SU-DHL-6 (cell line): ENCODE results near the gene STARD8.
"Not testable (repeated sequence)": the region's sequence is repeated elsewhere in the genome, so short reads cannot be mapped to it uniquely, and the experiment has no call there.

ENCODE experiments used
- EZH2phosphoT487 ChIP-seq: fragments of 200-600 bp; sonication (generic), shearing (Covaris generic); conservative IDR thresholded peaks from 2 replicates; pipeline ENCODE4 v1.6.1; 2018; ENCODE audit warnings: mild to moderate bottlenecking, antibody characterized with exemption, low read length, moderate library complexity, mixed read lengths
- TF ChIP-seq, protein P1 (sequence below): fragments of 200-600 bp; sonication (generic); IDR thresholded peaks from one replicate; pipeline ENCODE4 v1.5.1; 2017; ENCODE audit warnings: antibody characterized with exemption, mild to moderate bottlenecking, low read length, moderate library complexity; ENCODE audit not compliant: insufficient read depth, poor library complexity, severe bottlenecking

DNA sequence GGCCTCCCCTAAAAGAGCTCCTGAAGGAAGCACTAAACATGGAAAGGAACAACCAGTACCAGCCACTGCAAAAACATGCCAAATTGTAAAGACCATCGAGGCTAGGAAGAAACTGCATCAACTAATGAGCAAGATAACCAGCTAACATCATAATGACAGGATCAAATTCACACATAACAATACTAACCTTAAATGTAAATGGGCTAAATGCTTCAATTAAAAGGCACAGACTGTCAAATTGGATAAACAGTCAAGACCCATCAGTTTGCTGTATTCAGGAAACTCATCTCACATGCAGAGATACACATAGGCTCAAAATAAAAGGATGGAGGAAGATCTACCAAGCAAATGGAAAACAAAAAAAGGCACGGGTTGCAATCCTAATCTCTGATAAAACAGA is 43.2 kb upstream of the STARD8 start:
- not testable (repeated sequence) for TF ChIP-seq EZH2phosphoT487
- TF ChIP-seq, protein P1, sequence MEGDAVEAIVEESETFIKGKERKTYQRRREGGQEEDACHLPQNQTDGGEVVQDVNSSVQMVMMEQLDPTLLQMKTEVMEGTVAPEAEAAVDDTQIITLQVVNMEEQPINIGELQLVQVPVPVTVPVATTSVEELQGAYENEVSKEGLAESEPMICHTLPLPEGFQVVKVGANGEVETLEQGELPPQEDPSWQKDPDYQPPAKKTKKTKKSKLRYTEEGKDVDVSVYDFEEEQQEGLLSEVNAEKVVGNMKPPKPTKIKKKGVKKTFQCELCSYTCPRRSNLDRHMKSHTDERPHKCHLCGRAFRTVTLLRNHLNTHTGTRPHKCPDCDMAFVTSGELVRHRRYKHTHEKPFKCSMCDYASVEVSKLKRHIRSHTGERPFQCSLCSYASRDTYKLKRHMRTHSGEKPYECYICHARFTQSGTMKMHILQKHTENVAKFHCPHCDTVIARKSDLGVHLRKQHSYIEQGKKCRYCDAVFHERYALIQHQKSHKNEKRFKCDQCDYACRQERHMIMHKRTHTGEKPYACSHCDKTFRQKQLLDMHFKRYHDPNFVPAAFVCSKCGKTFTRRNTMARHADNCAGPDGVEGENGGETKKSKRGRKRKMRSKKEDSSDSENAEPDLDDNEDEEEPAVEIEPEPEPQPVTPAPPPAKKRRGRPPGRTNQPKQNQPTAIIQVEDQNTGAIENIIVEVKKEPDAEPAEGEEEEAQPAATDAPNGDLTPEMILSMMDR: not testable (repeated sequence)
